ENCODE results near the gene ERBB2. TPM values are rescaled to one million over a fixed set of nuclear protein-coding genes. Genes with fewer than 3 reads are reported as not detected.

ERBB2 gene
- total and polyA plus RNA-seq, 2 of the 4 experiments (the other 2 are of a cell fraction) = 28.7 to 33.3 TPM

GRCh38 chr17:39777534-39778365 lies 77.9 kb downstream of the ERBB2 start (continued):
- no peak for TF ChIP-seq CHD1 (IDR thresholded peaks at IDR 0.05; ENCODE audit: low read depth, low read length)

Small RNA genes within 50 kb of the gene (microRNA-seq; reads per million reads assigned to microRNA genes)
- 0 to 0.73 reads per million in 2 experiments for gene MIR4728 (ENCODE audit: insufficient read depth in 1 of 2, insufficient read length in 1 of 2, unreplicated experiment in 1 of 2)

Small RNA genes within 50 kb of the gene (small RNA-seq; reads per million reads assigned to genes)
- 0 reads per million in 5 experiments for gene MIR4728

Other genes with a start within 250 kb of the ERBB2 start
- gene MED1, start 248.8 kb upstream of the ERBB2 start, total RNA-seq (2012; rRNA removed) = 21.9 and 24.2 TPM in 2 replicates
- 16.4 and 16.9 TPM in 2 replicates for gene MED1, start 248.8 kb upstream of the ERBB2 start, polyA plus RNA-seq (2012; rRNA removed)
- 27.1 and 31.1 TPM in 2 replicates for gene CDK12, start 238.6 kb upstream of the ERBB2 start, total RNA-seq (2012; rRNA removed)
- 14.8 and 16.1 TPM in 2 replicates for gene CDK12, start 238.6 kb upstream of the ERBB2 start, polyA plus RNA-seq (2012; rRNA removed)
- gene NEUROD2, start 92.1 kb upstream of the ERBB2 start, total RNA-seq (2012; rRNA removed) = not detected in 2 replicates
- not detected in 2 replicates for gene NEUROD2, start 92.1 kb upstream of the ERBB2 start, polyA plus RNA-seq (2012; rRNA removed)
- not detected in 2 replicates for gene PPP1R1B, start 73.1 kb upstream of the ERBB2 start, total RNA-seq (2012; rRNA removed)
- gene PPP1R1B, start 73.1 kb upstream of the ERBB2 start, polyA plus RNA-seq (2012; rRNA removed) = not detected in 2 replicates
- 8.1 and 8.6 TPM in 2 replicates for gene STARD3, start 62.9 kb upstream of the ERBB2 start, total RNA-seq (2012; rRNA removed)
- 50.4 and 69.2 TPM in 2 replicates for gene STARD3, start 62.9 kb upstream of the ERBB2 start, polyA plus RNA-seq (2012; rRNA removed)
- under 0.01 TPM in 2 replicates for gene TCAP, start 34.7 kb upstream of the ERBB2 start, total RNA-seq (2012; rRNA removed)
- 0.21 and 0.26 TPM in 2 replicates for gene TCAP, start 34.7 kb upstream of the ERBB2 start, polyA plus RNA-seq (2012; rRNA removed)
- gene PNMT, start 31.6 kb upstream of the ERBB2 start, total RNA-seq (2012; rRNA removed) = not detected in 2 replicates
- not detected in 2 replicates for gene PNMT, start 31.6 kb upstream of the ERBB2 start, polyA plus RNA-seq (2012; rRNA removed)
- 3.6 and 4.3 TPM in 2 replicates for gene PGAP3, start 12.0 kb upstream of the ERBB2 start, total RNA-seq (2012; rRNA removed)
- 9.8 and 10.4 TPM in 2 replicates for gene PGAP3, start 12.0 kb upstream of the ERBB2 start, polyA plus RNA-seq (2012; rRNA removed)
- 20.3 and 22.2 TPM in 2 replicates for gene MIEN1, start 30.5 kb downstream of the ERBB2 start, total RNA-seq (2012; rRNA removed)
- gene MIEN1, start 30.5 kb downstream of the ERBB2 start, polyA plus RNA-seq (2012; rRNA removed) = 75.6 and 82.4 TPM in 2 replicates
- gene GRB7, start 37.9 kb downstream of the ERBB2 start, total RNA-seq (2012; rRNA removed) = under 0.01 and 0.18 TPM in 2 replicates
- gene GRB7, start 37.9 kb downstream of the ERBB2 start, polyA plus RNA-seq (2012; rRNA removed) = 0.14 and 0.36 TPM in 2 replicates
- not detected in 2 replicates for gene IKZF3, start 164.2 kb downstream of the ERBB2 start, total RNA-seq (2012; rRNA removed)
- gene IKZF3, start 164.2 kb downstream of the ERBB2 start, polyA plus RNA-seq (2012; rRNA removed) = not detected in 2 replicates
- not detected in 2 replicates for gene ZPBP2, start 168.1 kb downstream of the ERBB2 start, total RNA-seq (2012; rRNA removed)
- gene ZPBP2, start 168.1 kb downstream of the ERBB2 start, polyA plus RNA-seq (2012; rRNA removed) = not detected in 2 replicates
- gene GSDMB, start 218.6 kb downstream of the ERBB2 start, total RNA-seq (2012; rRNA removed) = 1.4 and 1.7 TPM in 2 replicates
- 5.1 and 7.5 TPM in 2 replicates for gene GSDMB, start 218.6 kb downstream of the ERBB2 start, polyA plus RNA-seq (2012; rRNA removed)
- gene ORMDL3, start 227.5 kb downstream of the ERBB2 start, total RNA-seq (2012; rRNA removed) = 45.7 and 46.4 TPM in 2 replicates
- gene ORMDL3, start 227.5 kb downstream of the ERBB2 start, polyA plus RNA-seq (2012; rRNA removed) = 68.9 and 78.6 TPM in 2 replicates
- gene LRRC3C, start 227.7 kb downstream of the ERBB2 start, total RNA-seq (2012; rRNA removed) = not detected in 2 replicates
- not detected in 2 replicates for gene LRRC3C, start 227.7 kb downstream of the ERBB2 start, polyA plus RNA-seq (2012; rRNA removed)

All from IMR-90 (cell line).